H1 (cell line): ENCODE results near the gene FHIT. TPM values are rescaled to one million over a fixed set of nuclear protein-coding genes. Genes with fewer than 3 reads are reported as not detected.

Source experiments
- CTCF ChIA-PET: fragments of 300-600 bp; sonication (Branson Sonifier 250); formaldehyde crosslinking; loops from one replicate; lab custom pipeline; 2021; ENCODE audit not compliant: partially characterized antibody; lab: Charles Lee
- POLR2A ChIA-PET: fragments of 300-600 bp; sonication (Branson Sonifier 250); formaldehyde crosslinking; loops from one replicate; lab custom pipeline; 2021; ENCODE audit warnings: inconsistent platforms; ENCODE audit not compliant: partially characterized antibody; lab: Charles Lee
- DNase-seq, 2 experiments: peaks; one replicate each; pipeline versions ENCODE4 v3.0.0 to v3.0.0-alpha.2; 2010 to 2022; ENCODE audit warnings: low spot score in 2 of 2, low read depth in 1 of 2, mixed read lengths in 1 of 2
- FAIRE-seq: peaks from 2 replicates; lab custom pipeline; 2011; peaks lifted over from hg19 to GRCh38; lab: Jason Lieb, UNC
- H2AFZ ChIP-seq: 2 replicates; pipeline ENCODE4 v1.8.1; 2012; ENCODE audit warnings: low read length, inconsistent platforms
- H2AK5ac ChIP-seq: 2 replicates; pipeline ENCODE4 v1.6.1; 2013; ENCODE audit warnings: low read depth, low read length
- H2BK120ac ChIP-seq: replicated peaks from 2 replicates; pipeline ENCODE3; 2013; ENCODE audit warnings: low read depth, low read length, inconsistent platforms
- H2BK12ac ChIP-seq: 2 replicates; pipeline ENCODE4 v1.6.1; 2013; ENCODE audit warnings: low read depth, low read length
- H2BK15ac ChIP-seq: 2 replicates; pipeline ENCODE4 v1.6.1; 2013; ENCODE audit warnings: low read length
- H2BK20ac ChIP-seq: 2 replicates; pipeline ENCODE4 v1.6.1; 2013; ENCODE audit warnings: low read length
- H2BK5ac ChIP-seq: 2 replicates; pipeline ENCODE4 v1.6.1; 2013; ENCODE audit warnings: low read depth, low read length
- H3K14ac ChIP-seq: 2 replicates; pipeline ENCODE4 v1.6.1; 2013; ENCODE audit warnings: inconsistent platforms; ENCODE audit not compliant: insufficient read length
- H3K18ac ChIP-seq: 2 replicates; pipeline ENCODE4 v1.6.1; 2013; ENCODE audit warnings: low read length; ENCODE audit errors: extremely low read depth
- H3K23ac ChIP-seq: 2 replicates; pipeline ENCODE4 v1.6.1; 2013; ENCODE audit warnings: inconsistent platforms; ENCODE audit not compliant: insufficient read length
- H3K23me2 ChIP-seq: 2 replicates; pipeline ENCODE4 v1.6.1; 2013; ENCODE audit warnings: low read depth, low read length
- H3K27ac ChIP-seq: 2 replicates; pipeline ENCODE4 v1.6.1; 2011; ENCODE audit warnings: low read depth, low read length, inconsistent platforms
- H3K27me3 ChIP-seq, 4 experiments: replicated peaks in 1 of 4; 1 replicate in 1 of 4; 2 replicates in 3 of 4; pipeline versions ENCODE4 v1.6.1 to v1.8.1; 2011 to 2013; ENCODE audit warnings: low read length in 3 of 4, mild to moderate bottlenecking in 3 of 4, inconsistent platforms in 2 of 4, mixed read lengths in 2 of 4, moderate library complexity in 1 of 4; ENCODE audit not compliant: control insufficient read depth in 3 of 4, insufficient read depth in 3 of 4; ENCODE audit errors: extremely low read depth in 1 of 4
- H3K36me3 ChIP-seq, 4 experiments: 2 replicates each; pipeline versions ENCODE4 v1.6.1 to v1.8.1; 2011 to 2013; ENCODE audit warnings: mild to moderate bottlenecking in 4 of 4, low read length in 3 of 4, moderate library complexity in 2 of 4, control low read depth in 1 of 4, inconsistent platforms in 1 of 4; ENCODE audit not compliant: insufficient read depth in 4 of 4, control insufficient read depth in 2 of 4
- H3K4ac ChIP-seq: replicated peaks from 2 replicates; pipeline ENCODE3; 2013; ENCODE audit warnings: low read length, low read depth, mixed read lengths, inconsistent platforms; ENCODE audit not compliant: insufficient read length
- H3K4me1 ChIP-seq, 4 experiments: replicated peaks in 1 of 4; 1 replicate in 1 of 4; 2 replicates in 3 of 4; pipeline versions ENCODE4 v1.6.1 to v1.8.1; 2011 to 2013; ENCODE audit warnings: low read length in 3 of 4, inconsistent platforms in 2 of 4, mixed read lengths in 1 of 4; ENCODE audit not compliant: insufficient read depth in 4 of 4, control insufficient read depth in 3 of 4
- H3K4me2 ChIP-seq, 2 experiments: 2 replicates each; pipeline versions ENCODE4 v1.6.1 to v1.8.1; 2011 to 2013; ENCODE audit warnings: low read depth in 2 of 2, low read length in 2 of 2, control low read depth in 1 of 2, inconsistent platforms in 1 of 2, mild to moderate bottlenecking in 1 of 2; ENCODE audit not compliant: insufficient read depth in 1 of 2
- H3K4me3 ChIP-seq, 4 experiments: fragments of 200-600, 300-600 bp in 1 of 4; sonication (generic), shearing (Covaris generic), sonication (Bioruptor Twin) in 1 of 4; 2 replicates each; pipeline versions ENCODE4 v1.5.1 to v1.8.1; 2011 to 2016; ENCODE audit warnings: low read length in 4 of 4, low read depth in 3 of 4, control low read depth in 2 of 4, inconsistent platforms in 2 of 4, mild to moderate bottlenecking in 2 of 4, mixed read lengths in 1 of 4, moderate library complexity in 1 of 4; ENCODE audit not compliant: insufficient read depth in 2 of 4; ENCODE audit errors: extremely low read depth in 1 of 4
- H3K56ac ChIP-seq: replicated peaks from 2 replicates; pipeline ENCODE3; 2013; ENCODE audit warnings: low read depth, mild to moderate bottlenecking, mixed read lengths, low read length, inconsistent platforms; ENCODE audit not compliant: insufficient read length
- H3K79me1 ChIP-seq: 2 replicates; pipeline ENCODE4 v1.6.1; 2013; ENCODE audit warnings: low read depth, low read length, control low read depth
- H3K79me2 ChIP-seq, 2 experiments: 2 replicates each; pipeline versions ENCODE4 v1.6.1 to v1.8.1; 2012 to 2013; ENCODE audit warnings: low read length in 2 of 2, mild to moderate bottlenecking in 2 of 2, inconsistent platforms in 1 of 2; ENCODE audit not compliant: insufficient read depth in 2 of 2, control insufficient read depth in 1 of 2
- H3K9ac ChIP-seq, 4 experiments: replicated peaks in 1 of 4; 1 replicate in 1 of 4; 2 replicates in 3 of 4; pipeline versions ENCODE4 v1.6.1 to v1.8.1; 2011 to 2013; ENCODE audit warnings: low read depth in 3 of 4, low read length in 3 of 4, control low read depth in 2 of 4, mild to moderate bottlenecking in 2 of 4, moderate library complexity in 2 of 4, inconsistent platforms in 1 of 4; ENCODE audit errors: extremely low read depth in 1 of 4
- H3K9me3 ChIP-seq, 2 experiments: 2 replicates each; pipeline versions ENCODE4 v1.6.1 to v1.8.1; 2012 to 2013; ENCODE audit warnings: mild to moderate bottlenecking in 2 of 2, moderate library complexity in 2 of 2, control low read depth in 1 of 2, inconsistent platforms in 1 of 2, low read depth in 1 of 2, low read length in 1 of 2, mixed read lengths in 1 of 2; ENCODE audit not compliant: insufficient read depth in 2 of 2
- H4K20me1 ChIP-seq, 2 experiments: replicated peaks in 1 of 2; 2 replicates each; pipeline versions ENCODE3 to v1.8.1; 2011 to 2013; ENCODE audit warnings: inconsistent platforms in 2 of 2, low read length in 2 of 2, mild to moderate bottlenecking in 1 of 2; ENCODE audit not compliant: insufficient read depth in 2 of 2, control insufficient read depth in 1 of 2
- H4K5ac ChIP-seq: 2 replicates; pipeline ENCODE4 v1.6.1; 2013; ENCODE audit warnings: low read length, low read depth, mixed read lengths, inconsistent platforms; ENCODE audit not compliant: insufficient read length
- H4K8ac ChIP-seq: 2 replicates; pipeline ENCODE4 v1.8.0; 2013; ENCODE audit warnings: mild to moderate bottlenecking, moderate library complexity, low read length, inconsistent platforms; ENCODE audit not compliant: insufficient read depth; ENCODE audit errors: extremely low read depth
- H4K91ac ChIP-seq: replicated peaks from 2 replicates; pipeline ENCODE3; 2013; ENCODE audit warnings: low read length, mixed read lengths, inconsistent platforms; ENCODE audit not compliant: insufficient read length
- BRCA1 ChIP-seq: IDR thresholded peaks from 2 replicates; pipeline ENCODE4 v1.6.1; 2012; ENCODE audit warnings: low read depth, low read length, improper control_type of control experiment
- CBX8 ChIP-seq: fragments of 300-800, 300-1000 bp; sonication (generic); IDR thresholded peaks from 2 replicates; pipeline ENCODE4 v1.7.1; 2016; ENCODE audit warnings: low read depth, low read length, borderline replicate concordance
- CHD2 ChIP-seq: IDR thresholded peaks from 2 replicates; pipeline ENCODE4 v1.6.1; 2012; ENCODE audit warnings: low read length, improper control_type of control experiment
- CREB1 ChIP-seq: IDR thresholded peaks from 2 replicates; pipeline ENCODE4 v1.6.1; 2012; ENCODE audit warnings: inconsistent platforms
- CTCF ChIP-seq, 3 experiments: IDR thresholded peaks; 1 replicate in 2 of 3; 2 replicates in 1 of 3; pipeline versions ENCODE4 v1.5.1 to v1.6.1; 2011; ENCODE audit warnings: low read length in 3 of 3, mild to moderate bottlenecking in 3 of 3, inconsistent platforms in 2 of 3, low read depth in 1 of 3, moderate library complexity in 1 of 3; ENCODE audit not compliant: insufficient read depth in 1 of 3; ENCODE audit errors: control extremely low read depth in 1 of 3
- GABPA ChIP-seq: IDR thresholded peaks from 2 replicates; pipeline ENCODE4 v1.6.1; 2011; ENCODE audit warnings: mild to moderate bottlenecking, low read length, moderate library complexity, borderline replicate concordance; ENCODE audit not compliant: insufficient read depth
- JUN ChIP-seq: IDR thresholded peaks from 2 replicates; pipeline ENCODE4 v1.6.1; 2011; ENCODE audit warnings: low read depth, mild to moderate bottlenecking, improper control_type of control experiment, low read length
- NRF1 ChIP-seq: IDR thresholded peaks from 2 replicates; pipeline ENCODE4 v1.6.1; 2011; ENCODE audit warnings: mild to moderate bottlenecking, low read depth, low read length, improper control_type of control experiment
- POLR2A ChIP-seq, 2 experiments: IDR thresholded peaks; 1 replicate in 1 of 2; 2 replicates in 1 of 2; pipeline ENCODE4 v1.6.1; 2011; ENCODE audit warnings: low read depth in 2 of 2, low read length in 2 of 2, mild to moderate bottlenecking in 2 of 2; ENCODE audit errors: control extremely low read depth in 1 of 2
- RBBP5 ChIP-seq: IDR thresholded peaks from 2 replicates; pipeline ENCODE4 v1.7.1; 2012; ENCODE audit warnings: low read depth, mild to moderate bottlenecking, inconsistent platforms, low read length, moderate library complexity, borderline replicate concordance
- SUZ12 ChIP-seq: fragments of 200-600 bp; sonication (generic); IDR thresholded peaks from 2 replicates; pipeline ENCODE4 v1.6.1; 2012; ENCODE audit warnings: mild to moderate bottlenecking, inconsistent platforms, low read length, moderate library complexity, mixed read lengths
- TCF12 ChIP-seq: IDR thresholded peaks from 2 replicates; pipeline ENCODE4 v1.6.1; 2011; ENCODE audit warnings: low read depth, mild to moderate bottlenecking, low read length
- WGBS, 2 experiments: shearing (Covaris generic) in 1 of 2; methylation state at CpG; one replicate each; pipeline versions ENCODE4 v1.1.6 to v1.1.7; 2013 to 2015; ENCODE audit warnings: low lambda C conversion rate in 2 of 2, mixed read lengths in 2 of 2, inconsistent platforms in 1 of 2, low coverage in 1 of 2, missing lambda C conversion rate in 1 of 2; ENCODE audit not compliant: insufficient replicate concordance in 2 of 2, insufficient coverage in 1 of 2, insufficient read length in 1 of 2; ENCODE audit errors: extremely low coverage in 1 of 2, missing lambda C conversion rate in 1 of 2; 5-methylcytosine and 5-hydroxymethylcytosine counted together
- polyA plus RNA-seq, 7 experiments: library from polyadenylated mRNA; depleted of rRNA in 3 of 7; stranded (reverse) in 5 of 7; unstranded in 2 of 7; fragments of >200 nt in 5 of 7; fragments of 200-250 nt in 2 of 7; gene quantifications; 1 replicate in 5 of 7; 2 replicates in 1 of 7; 4 replicates in 1 of 7; pipeline versions ENCODE4 v1.2.1 to v1.2.3, GENCODE V29; 2011 to 2013; ENCODE audit warnings: missing spikeins in 2 of 7, mixed read lengths in 2 of 7
- total RNA-seq: library from RNA; stranded (reverse); fragmentation: NEBNext Ultra II Directional; extraction: Animal tissue kit (Norgen Biotek cat#: 25700); gene quantifications from 2 replicates; pipeline ENCODE4 v1.2.1, GENCODE V29; 2021

The FHIT gene
- total and polyA plus RNA-seq, 2 of the 8 experiments (the other 6 are each of a cell fraction or from before 2014, with no cell fraction given): 1.2 to 3.2 TPM

- no peaks in the 10 kb centered on the region for H3K23me2 ChIP-seq
- no peak overlapping the region for H3K18ac ChIP-seq
- H2BK12ac ChIP-seq: no peak overlapping the region
- no peaks in the 10 kb centered on the region for H4K20me1 ChIP-seq
- no peaks in the 10 kb centered on the region for H3K79me2 ChIP-seq
- FAIRE-seq (no peak), DNase-seq (no peak)
- ChIA-PET POLR2A (no interaction called here), CTCF (interaction anchor here (0.6 to 0.9 kb wide), 3 partner anchors 293 to 1135 kb away, joined by 3 read pairs; no protein-coding TSS in a partner anchor)
- H2BK20ac ChIP-seq: no peak overlapping the region
- H3K9me3 ChIP-seq: no peaks in the 10 kb centered on the region
- no peak overlapping the region for H3K23ac ChIP-seq
- no peaks in the 10 kb centered on the region for H3K36me3 ChIP-seq
- 92% methylated on average over 3 of the region's 3 CpGs; no CpG with 5 or more reads in 1 of the 2 experiments for WGBS, 2 experiments
- no peaks in the 10 kb centered on the region for H3K79me1 ChIP-seq
- H4K8ac ChIP-seq: no peak overlapping the region
- H2AK5ac ChIP-seq: no peak overlapping the region
- H2BK15ac ChIP-seq: no peak overlapping the region
- no peak overlapping the region for H2AFZ ChIP-seq
- no peak overlapping the region for H3K27ac ChIP-seq
- H3K9ac ChIP-seq: no peak overlapping the region
- no peak overlapping the region for H3K4me3 ChIP-seq
- no peak overlapping the region for H3K4ac ChIP-seq
- no peak overlapping the region for H3K14ac ChIP-seq
- no peak overlapping the region for H2BK5ac ChIP-seq
- no peaks in the 10 kb centered on the region for H3K27me3 ChIP-seq
- no peak overlapping the region for H2BK120ac ChIP-seq
- H3K4me2 ChIP-seq: no peak overlapping the region
- H3K56ac ChIP-seq: no peak overlapping the region
- H3K4me1 ChIP-seq: no peaks in the 10 kb centered on the region
- H4K91ac ChIP-seq: no peak overlapping the region
- H4K5ac ChIP-seq: no peak overlapping the region
- TF ChIP-seq SUZ12 (no peak), POLR2A (IDR thresholded peaks at IDR 0.05; ENCODE audit: control extremely low read depth in 1 of 2, low read depth in 2 of 2, low read length in 2 of 2) (no peak), TCF12 (no peak), NRF1 (no peak), CHD2 (no peak), RBBP5 (no peak), GABPA (no peak), CTCF (IDR thresholded peaks at IDR 0.05; ENCODE audit: control extremely low read depth in 1 of 3, insufficient read depth in 1 of 3, low read depth in 1 of 3, low read length in 3 of 3) (no peak), BRCA1 (no peak), JUN (no peak), CREB1 (no peak), CBX8 (no peak)
These were observed 802.6 kb downstream of the FHIT start for GRCh38 chr3:60448696-60449095.
